Astrocyte of the spinal cord (primary cell): ENCODE data around the gene CAPN8.

Source experiments
- DNase-seq: peaks from one replicate; pipeline ENCODE4 v3.0.0; 2011; ENCODE audit warnings: low read depth, low spot score
- H3K4me3 ChIP-seq: 2 replicates; pipeline ENCODE4 v1.5.1; 2011; ENCODE audit warnings: low read depth, mild to moderate bottlenecking, low read length, moderate library complexity
- CTCF ChIP-seq: IDR thresholded peaks from 2 replicates; pipeline ENCODE4 v1.5.1; 2012; ENCODE audit warnings: low read depth, mild to moderate bottlenecking, low read length, inconsistent platforms
- in situ Hi-C: cut with HindIII; loops from 2 replicates; pipeline ENCODE4 v1.10.0; 2017; ENCODE audit warnings: low sequenced_read_pairs

Gene CAPN8

GRCh38 chr1:223669003-223669795, 3.7 kb upstream of the CAPN8 start:
- no peak for DNase-seq
- in situ Hi-C loops = no loop called here
- H3K4me3 ChIP-seq = no peak overlapping the region
- no peak for TF ChIP-seq CTCF

- in situ Hi-C loops = no loop called here
- no peak for TF ChIP-seq CTCF
- H3K4me3 ChIP-seq = no peak overlapping the region
- no peak for DNase-seq
These were observed 2.1 kb upstream of the CAPN8 start for GRCh38 chr1:223667484-223668182.

GRCh38 chr1:223664106-223664505, 1.4 kb downstream of the CAPN8 start:
- DNase-seq = no peak
- no peak overlapping the region for H3K4me3 ChIP-seq
- in situ Hi-C loops = no loop called here
- TF ChIP-seq CTCF = no peak

GRCh38 chr1:223662943-223663342, 2.6 kb downstream of the CAPN8 start:
- in situ Hi-C loops = no loop called here
- DNase-seq = no peak
- no peak for TF ChIP-seq CTCF
- H3K4me3 ChIP-seq = no peak overlapping the region

- in situ Hi-C loops = no loop called here
- no peak for TF ChIP-seq CTCF
- no peak overlapping the region for H3K4me3 ChIP-seq
- no peak for DNase-seq
These were observed 5.8 kb downstream of the CAPN8 start for GRCh38 chr1:223659711-223660110.

GRCh38 chr1:223657978-223658377, 7.5 kb downstream of the CAPN8 start:
- in situ Hi-C loops = no loop called here
- no peak overlapping the region for H3K4me3 ChIP-seq
- TF ChIP-seq CTCF = no peak
- no peak for DNase-seq
